SK-N-MC (cell line): ENCODE measurements around the gene ZNF143.

Experiments used
- EZH2 ChIP-seq: fragments of 200-600 bp; sonication (generic); IDR thresholded peaks from one replicate; pipeline ENCODE4 v1.6.1; 2017; ENCODE audit warnings: antibody characterized with exemption
- FOXP2 ChIP-seq: optimal IDR thresholded peaks from 2 replicates; pipeline ENCODE3; 2011; ENCODE audit warnings: mild to moderate bottlenecking, moderate library complexity; ENCODE audit not compliant: insufficient read depth; ENCODE audit errors: extremely low read length, control extremely low read depth
- POLR2AphosphoS5 ChIP-seq: IDR thresholded peaks from 2 replicates; pipeline ENCODE4 v1.6.1; 2012; ENCODE audit warnings: mild to moderate bottlenecking, low read depth, low read length, borderline replicate concordance

DNA sequence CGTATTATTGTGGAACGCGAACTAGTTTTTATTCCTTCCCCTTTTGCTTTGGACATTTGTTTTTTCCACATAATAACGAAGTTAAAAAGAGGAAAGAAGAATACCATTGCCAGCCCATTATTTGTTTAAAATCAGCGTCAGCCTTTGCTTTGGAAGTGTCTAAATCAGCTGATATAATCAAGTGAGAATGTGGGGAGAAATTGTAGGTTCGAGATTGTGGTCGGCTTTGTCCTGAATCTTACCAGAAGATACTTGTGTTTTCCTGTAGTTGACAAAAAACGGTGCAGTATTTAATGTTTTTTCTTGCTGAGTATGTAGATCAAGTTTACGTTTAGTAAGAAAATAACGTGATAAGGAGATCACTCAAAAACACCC, 935 bp downstream of the ZNF143 start:
- no peak for TF ChIP-seq POLR2AphosphoS5
- TF ChIP-seq FOXP2, result no peak
- TF ChIP-seq EZH2, result no peak
